Lower leg skin (tissue), 4 donors: ENCODE results near the gene TTC7B. TPM values are rescaled to one million over a fixed set of nuclear protein-coding genes. Genes with fewer than 3 reads are reported as not detected.

Experiments used
- DNase-seq, 2 donors: peaks; one replicate each; pipeline ENCODE4 v3.0.0-alpha.2; 2019; ENCODE audit warnings: low spot score in 2 of 2
- H3K4me3 ChIP-seq: fragments of 200-600 bp; sonication (generic); 2 replicates; pipeline ENCODE4 v1.5.1; 2017; ENCODE audit warnings: mild to moderate bottlenecking, low read depth; ENCODE audit not compliant: poor library complexity, severe bottlenecking
- CTCF ChIP-seq, 3 donors: fragments of 450-650 bp; IDR thresholded peaks; one replicate each; pipeline ENCODE4 v1.5.1; 2016; ENCODE audit warnings: antibody characterized with exemption in 3 of 3, mild to moderate bottlenecking in 3 of 3, moderate library complexity in 2 of 3
- POLR2A ChIP-seq, 2 donors: fragments of 450-650 bp; IDR thresholded peaks; one replicate each; pipeline ENCODE4 v1.6.1; 2016 to 2017; ENCODE audit warnings: antibody characterized with exemption in 2 of 2, mild to moderate bottlenecking in 1 of 2, moderate library complexity in 1 of 2
- WGBS, 2 donors: methylation state at CpG; one replicate each; pipeline ENCODE4 v1.1.5; 2018; 5-methylcytosine and 5-hydroxymethylcytosine counted together
- intact Hi-C: fragments of 100-400 bp; cut with DNase I; formaldehyde crosslinking; loops from one replicate; pipeline ENCODE4 v1.15.0; 2023; ENCODE audit warnings: low total_unique reads
- total RNA-seq, 4 donors: library from RNA; depleted of rRNA; stranded (reverse); fragments of >200 nt; gene quantifications; one replicate each; pipeline ENCODE4 v1.1.0, GENCODE V29; 2016

TTC7B gene
- total RNA-seq, 4 donors from 2014 or later = 10.3 to 28.7 (median 20.2) TPM

- WGBS, 2 donors = 90 to 91% methylated on average over 3 of the region's 3 CpGs
- TF ChIP-seq CTCF (IDR thresholded peaks at IDR 0.05) (no peak), POLR2A (IDR thresholded peaks at IDR 0.05) (no peak)
- no peak overlapping the region for H3K4me3 ChIP-seq
- DNase-seq = no peak
- intact Hi-C loops = no loop called here
Observed at GRCh38 chr14:90603841-90604240, 212.4 kb downstream of the TTC7B start.

- H3K4me3 ChIP-seq = no peak overlapping the region
- intact Hi-C loops = no loop called here
- no peak for DNase-seq
- 71 to 90% methylated on average over 1 of the region's 1 CpG for WGBS, 2 donors
- TF ChIP-seq POLR2A (IDR thresholded peaks at IDR 0.05) = no peak
- no peak for TF ChIP-seq CTCF (IDR thresholded peaks at IDR 0.05)
Observed at GRCh38 chr14:90603336-90603735, 212.9 kb downstream of the TTC7B start.

GRCh38 chr14:90602088-90602687 lies 214.0 kb downstream of the TTC7B start:
- 48 to 62% methylated on average over 9 of the region's 9 CpGs for WGBS, 2 donors
- TF ChIP-seq CTCF (IDR thresholded peaks at IDR 0.05) = no peak
- TF ChIP-seq POLR2A (IDR thresholded peaks at IDR 0.05) = no peak
- no peak for DNase-seq
- H3K4me3 ChIP-seq = no peak overlapping the region
- intact Hi-C loops = no loop called here

GRCh38 chr14:90601563-90601962 lies 214.7 kb downstream of the TTC7B start:
- WGBS, 2 donors = 71 to 72% methylated on average over 9 of the region's 9 CpGs

GRCh38 chr14:90600619-90601018 lies 215.6 kb downstream of the TTC7B start:
- TF ChIP-seq CTCF (IDR thresholded peaks at IDR 0.05) (no peak), POLR2A (IDR thresholded peaks at IDR 0.05) (no peak)
- no peak overlapping the region for H3K4me3 ChIP-seq
- intact Hi-C loops = no loop called here
- DNase-seq = no peak
- WGBS, 2 donors = 93 to 94% methylated on average over 12 of the region's 12 CpGs

More at GRCh38 chr14:90601563-90601962, 214.7 kb downstream of the TTC7B start:
- DNase-seq = no peak
- H3K4me3 ChIP-seq = no peak overlapping the region
- TF ChIP-seq CTCF (IDR thresholded peaks at IDR 0.05) (no peak), POLR2A (IDR thresholded peaks at IDR 0.05) (no peak)
- intact Hi-C loops = no loop called here
